ENCODE results near the gene MDM2. TPM values are rescaled to one million over a fixed set of nuclear protein-coding genes. Genes with fewer than 3 reads are reported as not detected.

MDM2 gene
- total and polyA plus RNA-seq, 2 donors (not counting 1 experiment from before 2014, with no cell fraction given), result 6.1 to 78.7 TPM

DNA sequence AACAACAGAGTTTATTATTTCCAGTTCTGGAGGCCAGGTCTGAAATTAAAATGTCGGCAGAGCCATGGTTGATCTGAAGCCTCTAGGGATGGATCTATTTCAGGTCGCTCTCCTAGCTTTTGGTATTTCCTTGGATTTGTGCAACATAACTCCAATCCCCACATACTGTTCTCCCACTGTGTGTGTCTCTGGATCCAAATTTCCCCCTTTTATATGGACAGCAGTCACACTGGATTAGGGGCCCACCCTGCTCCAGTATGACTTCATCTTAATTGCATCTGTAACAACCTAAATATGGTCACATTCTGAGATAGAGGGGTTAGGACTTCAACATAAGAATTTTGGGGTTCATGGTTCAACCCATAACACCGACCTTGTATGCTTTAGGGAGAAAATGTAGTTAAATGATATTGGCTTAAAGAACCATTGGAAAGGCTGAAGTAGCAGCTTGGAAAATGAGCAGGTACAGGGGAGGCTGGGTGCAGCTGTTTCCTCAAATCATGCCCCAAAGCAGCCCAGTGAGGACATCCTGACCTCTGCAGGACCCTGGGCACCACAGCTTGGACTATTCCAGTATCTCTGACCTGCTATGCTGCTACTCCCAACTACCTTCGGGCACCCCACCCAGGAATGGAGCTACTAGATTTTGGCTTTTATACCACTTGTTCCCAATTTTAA, 13.9 kb upstream of the MDM2 start:
- intact Hi-C loops (cut with micrococcal nuclease), result loop anchor here (2.0 kb wide), 1 partner anchor 13 kb away; no protein-coding TSS in a partner anchor
- Mint-ChIP-seq H3K4me3 (no peak overlapping the region), H3K4me1 (peaks cover 4% of the 10 kb centered on the region), H3K9me3 (ENCODE audit: insufficient read depth) (no peaks in the 10 kb centered on the region), H3K27me3 (no peaks in the 10 kb centered on the region), H3K27ac (no peak overlapping the region)
- Histone ChIP-seq H3K4me1 (ENCODE audit: control insufficient read depth in 2 of 2, insufficient read depth in 2 of 2, low read length in 2 of 2) (no peaks in the 10 kb centered on the region), H4K20me1 (ENCODE audit: control insufficient read depth, insufficient read depth, low read length, poor library complexity, severe bottlenecking) (no peaks in the 10 kb centered on the region), H3K79me2 (ENCODE audit: control insufficient read depth, insufficient read depth, low read length) (no peaks in the 10 kb centered on the region), H3K4me3 (ENCODE audit: control extremely low read depth in 1 of 5, extremely low read depth in 1 of 5, insufficient read depth in 1 of 5, low read depth in 2 of 5, low read length in 4 of 5) (no peak overlapping the region), H3K9me3 (ENCODE audit: control extremely low read depth in 1 of 3, control insufficient read depth in 2 of 3, insufficient read depth in 1 of 3, low read length in 2 of 3) (no peaks in the 10 kb centered on the region), H3K27ac (ENCODE audit: low read length in 2 of 2) (no peak overlapping the region), H3K4me2 (replicated peaks; ENCODE audit: low read depth, low read length, poor library complexity, severe bottlenecking) (no peak overlapping the region), H2AFZ (ENCODE audit: insufficient read depth, low read depth, low read length, poor library complexity, severe bottlenecking) (no peak overlapping the region), H3K36me3 (replicated peaks in 1 of 2; ENCODE audit: control extremely low read depth in 1 of 2, control insufficient read depth in 1 of 2, extremely low read depth in 1 of 2, insufficient read depth in 2 of 2, low read length in 1 of 2) (no peaks in the 10 kb centered on the region), H3K27me3 (replicated peaks in 1 of 4; ENCODE audit: control extremely low read depth in 1 of 4, control insufficient read depth in 3 of 4, insufficient read depth in 4 of 4, low read length in 3 of 4) (no peaks in the 10 kb centered on the region), H3K9ac (ENCODE audit: low read length) (no peak overlapping the region)
- TF ChIP-seq, protein P1, sequence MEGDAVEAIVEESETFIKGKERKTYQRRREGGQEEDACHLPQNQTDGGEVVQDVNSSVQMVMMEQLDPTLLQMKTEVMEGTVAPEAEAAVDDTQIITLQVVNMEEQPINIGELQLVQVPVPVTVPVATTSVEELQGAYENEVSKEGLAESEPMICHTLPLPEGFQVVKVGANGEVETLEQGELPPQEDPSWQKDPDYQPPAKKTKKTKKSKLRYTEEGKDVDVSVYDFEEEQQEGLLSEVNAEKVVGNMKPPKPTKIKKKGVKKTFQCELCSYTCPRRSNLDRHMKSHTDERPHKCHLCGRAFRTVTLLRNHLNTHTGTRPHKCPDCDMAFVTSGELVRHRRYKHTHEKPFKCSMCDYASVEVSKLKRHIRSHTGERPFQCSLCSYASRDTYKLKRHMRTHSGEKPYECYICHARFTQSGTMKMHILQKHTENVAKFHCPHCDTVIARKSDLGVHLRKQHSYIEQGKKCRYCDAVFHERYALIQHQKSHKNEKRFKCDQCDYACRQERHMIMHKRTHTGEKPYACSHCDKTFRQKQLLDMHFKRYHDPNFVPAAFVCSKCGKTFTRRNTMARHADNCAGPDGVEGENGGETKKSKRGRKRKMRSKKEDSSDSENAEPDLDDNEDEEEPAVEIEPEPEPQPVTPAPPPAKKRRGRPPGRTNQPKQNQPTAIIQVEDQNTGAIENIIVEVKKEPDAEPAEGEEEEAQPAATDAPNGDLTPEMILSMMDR (IDR thresholded peaks at IDR 0.05), result no peak
- TF ChIP-seq EZH2 (IDR thresholded peaks at IDR 0.05; ENCODE audit: borderline replicate concordance, insufficient read depth, low read depth, low read length, poor library complexity, severe bottlenecking), result no peak
- ATAC-seq (ENCODE audit: low read depth) (no peak), DNase-seq (no peak)
- WGBS (ENCODE audit: insufficient coverage), result 100% methylated on average over 3 of the region's 4 CpGs
- ChIA-PET POLR2A (no interaction called here), CTCF (interaction anchor here (0.6 kb wide), 1 partner anchor 1779 kb away, joined by 4 read pairs; no protein-coding TSS in a partner anchor)

DNA sequence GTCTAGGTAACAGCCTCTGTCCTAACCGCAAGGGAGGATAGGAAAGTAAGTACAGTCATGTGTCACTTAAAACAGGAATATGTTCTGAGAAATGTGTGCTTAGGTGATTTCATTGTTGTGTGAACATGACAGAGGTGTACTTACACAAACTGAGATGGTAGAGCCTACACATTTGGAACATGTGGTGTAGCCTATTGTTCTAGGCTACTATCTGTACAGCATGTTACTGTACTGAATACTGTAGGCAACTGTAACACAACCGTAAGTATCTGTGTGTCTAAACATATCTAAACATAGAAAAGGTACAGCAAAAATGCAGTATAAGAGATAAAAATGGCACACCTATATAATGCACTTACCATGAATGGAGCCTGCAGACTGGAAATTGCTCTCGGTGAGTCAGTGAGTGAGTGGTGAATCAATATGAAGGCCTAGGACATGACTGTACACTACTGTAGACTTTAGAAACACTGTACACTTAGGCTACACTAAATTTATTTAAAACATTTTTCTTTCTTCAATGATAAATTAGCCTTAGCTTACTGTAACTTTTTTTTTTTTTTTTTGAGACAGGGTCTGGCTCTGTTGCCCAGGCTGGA, 13.2 kb upstream of the MDM2 start:
- no peaks in the 10 kb centered on the region for H3K9me3 ChIP-seq (ENCODE audit: control extremely low read depth in 1 of 3, control insufficient read depth in 2 of 3, insufficient read depth in 1 of 3, low read length in 2 of 3)
- Mint-ChIP-seq H3K27me3 (no peaks in the 10 kb centered on the region), H3K27ac (no peak overlapping the region), H3K4me1 (peaks cover 2% of the 10 kb centered on the region), H3K9me3 (ENCODE audit: insufficient read depth) (no peaks in the 10 kb centered on the region), H3K4me3 (no peak overlapping the region)
- H3K79me2 ChIP-seq (ENCODE audit: control insufficient read depth, insufficient read depth, low read length), result no peaks in the 10 kb centered on the region
- H3K36me3 ChIP-seq (replicated peaks in 1 of 2; ENCODE audit: control extremely low read depth in 1 of 2, control insufficient read depth in 1 of 2, extremely low read depth in 1 of 2, insufficient read depth in 2 of 2, low read length in 1 of 2), result no peaks in the 10 kb centered on the region
- CTCF ChIA-PET, result interaction anchor here (0.6 to 1.2 kb wide), 2 partner anchors 571 to 1778 kb away, joined by 3 to 4 read pairs; no protein-coding TSS in a partner anchor
- H3K9ac ChIP-seq (ENCODE audit: low read length), result no peak overlapping the region
- no peaks in the 10 kb centered on the region for H4K20me1 ChIP-seq (ENCODE audit: control insufficient read depth, insufficient read depth, low read length, poor library complexity, severe bottlenecking)
- H3K27ac ChIP-seq (ENCODE audit: low read length in 2 of 2), result no peak overlapping the region
- H3K27me3 ChIP-seq (replicated peaks in 1 of 4; ENCODE audit: control extremely low read depth in 1 of 4, control insufficient read depth in 3 of 4, insufficient read depth in 4 of 4, low read length in 3 of 4), result no peaks in the 10 kb centered on the region
- DNase-seq, result no peak
- no peaks in the 10 kb centered on the region for H3K4me1 ChIP-seq (ENCODE audit: control insufficient read depth in 2 of 2, insufficient read depth in 2 of 2, low read length in 2 of 2)
- H3K4me2 ChIP-seq (replicated peaks; ENCODE audit: low read depth, low read length, poor library complexity, severe bottlenecking), result no peak overlapping the region
- no peak overlapping the region for H2AFZ ChIP-seq (ENCODE audit: insufficient read depth, low read depth, low read length, poor library complexity, severe bottlenecking)
- ATAC-seq (ENCODE audit: low read depth), result no peak
- no peak overlapping the region for H3K4me3 ChIP-seq (ENCODE audit: control extremely low read depth in 1 of 5, extremely low read depth in 1 of 5, insufficient read depth in 1 of 5, low read depth in 2 of 5, low read length in 4 of 5)
- TF ChIP-seq, protein P1 (IDR thresholded peaks at IDR 0.05), result no peak
- no peak for TF ChIP-seq EZH2 (IDR thresholded peaks at IDR 0.05; ENCODE audit: borderline replicate concordance, insufficient read depth, low read depth, low read length, poor library complexity, severe bottlenecking)
- no CpG with 5 or more reads among the region's 3 CpGs for WGBS (ENCODE audit: insufficient coverage)
- intact Hi-C loops (cut with micrococcal nuclease), result no loop called here
- POLR2A ChIA-PET, result no interaction called here
